ENCODE results near the gene SCYGR5. TPM values are rescaled to one million over a fixed set of nuclear protein-coding genes. Genes with fewer than 3 reads are reported as not detected.

Gene SCYGR5
- total and polyA plus RNA-seq, 2 donors (not counting 3 experiments of a cell fraction or from before 2014, with no cell fraction given) = not detected

DNA sequence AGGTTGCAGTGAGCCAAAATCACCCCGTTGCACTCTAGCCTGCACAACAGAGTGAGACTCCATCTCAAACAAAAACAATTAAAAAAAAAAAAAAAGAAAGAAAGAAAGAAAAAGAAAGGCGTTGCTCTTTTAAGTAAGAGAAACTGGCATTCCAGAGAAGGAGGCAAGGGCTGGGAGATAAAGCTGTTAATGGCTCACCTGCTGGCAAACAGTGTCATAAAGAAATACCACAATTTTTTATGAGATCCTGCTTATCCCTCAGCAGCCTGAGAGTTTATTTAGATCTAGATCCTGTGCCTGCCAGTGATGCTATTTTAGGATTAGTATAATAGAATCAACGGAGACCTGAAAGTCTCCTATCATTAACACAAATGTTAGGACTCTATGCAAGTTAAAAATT lies 35.0 kb downstream of the SCYGR5 start:
- Histone ChIP-seq H4K20me1 (replicated peaks; ENCODE audit: control insufficient read depth, extremely low read depth, insufficient read depth, low read length) (no peaks in the 10 kb centered on the region), H3K27ac (ENCODE audit: insufficient read depth, low read depth, low read length) (no peak overlapping the region), H3K9ac (replicated peaks; ENCODE audit: extremely low read depth, insufficient read depth, low read length) (no peak overlapping the region), H3K4me2 (ENCODE audit: insufficient read depth, low read length) (no peak overlapping the region), H3K79me2 (ENCODE audit: control insufficient read depth, insufficient read depth, low read length) (no peaks in the 10 kb centered on the region), H2AFZ (ENCODE audit: low read depth, low read length) (no peak overlapping the region), H3K4me3 (replicated peaks in 1 of 3; ENCODE audit: insufficient read depth in 1 of 3, low read depth in 1 of 3, low read length in 3 of 3) (no peak overlapping the region), H3K36me3 (ENCODE audit: control insufficient read depth in 2 of 2, extremely low read depth in 1 of 2, insufficient read depth in 2 of 2, low read length in 2 of 2) (no peaks in the 10 kb centered on the region), H3K27me3 (ENCODE audit: control insufficient read depth in 2 of 2, insufficient read depth in 2 of 2, low read length in 2 of 2) (no peaks in the 10 kb centered on the region), H3K9me1 (replicated peaks; ENCODE audit: control insufficient read depth, extremely low read depth, insufficient read depth, low read length) (no peaks in the 10 kb centered on the region), H3K9me3 (replicated peaks; ENCODE audit: control insufficient read depth, insufficient read depth, low read length) (no peaks in the 10 kb centered on the region), H3K4me1 (ENCODE audit: control insufficient read depth, extremely low read depth, insufficient read depth, low read length) (no peaks in the 10 kb centered on the region)
- ChIA-PET CTCF (no interaction called here), POLR2A (no interaction called here)
- DNase-seq (ENCODE audit: low read depth, low spot score) (no peak), FAIRE-seq (no peak)
- TF ChIP-seq MYC (IDR thresholded peaks at IDR 0.05; ENCODE audit: low read depth, low read length) = no peak
- TF ChIP-seq, protein P1, sequence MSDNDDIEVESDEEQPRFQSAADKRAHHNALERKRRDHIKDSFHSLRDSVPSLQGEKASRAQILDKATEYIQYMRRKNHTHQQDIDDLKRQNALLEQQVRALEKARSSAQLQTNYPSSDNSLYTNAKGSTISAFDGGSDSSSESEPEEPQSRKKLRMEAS (IDR thresholded peaks at IDR 0.05; ENCODE audit: insufficient read depth, insufficient read length) = no peak
- TF ChIP-seq, protein P2, sequence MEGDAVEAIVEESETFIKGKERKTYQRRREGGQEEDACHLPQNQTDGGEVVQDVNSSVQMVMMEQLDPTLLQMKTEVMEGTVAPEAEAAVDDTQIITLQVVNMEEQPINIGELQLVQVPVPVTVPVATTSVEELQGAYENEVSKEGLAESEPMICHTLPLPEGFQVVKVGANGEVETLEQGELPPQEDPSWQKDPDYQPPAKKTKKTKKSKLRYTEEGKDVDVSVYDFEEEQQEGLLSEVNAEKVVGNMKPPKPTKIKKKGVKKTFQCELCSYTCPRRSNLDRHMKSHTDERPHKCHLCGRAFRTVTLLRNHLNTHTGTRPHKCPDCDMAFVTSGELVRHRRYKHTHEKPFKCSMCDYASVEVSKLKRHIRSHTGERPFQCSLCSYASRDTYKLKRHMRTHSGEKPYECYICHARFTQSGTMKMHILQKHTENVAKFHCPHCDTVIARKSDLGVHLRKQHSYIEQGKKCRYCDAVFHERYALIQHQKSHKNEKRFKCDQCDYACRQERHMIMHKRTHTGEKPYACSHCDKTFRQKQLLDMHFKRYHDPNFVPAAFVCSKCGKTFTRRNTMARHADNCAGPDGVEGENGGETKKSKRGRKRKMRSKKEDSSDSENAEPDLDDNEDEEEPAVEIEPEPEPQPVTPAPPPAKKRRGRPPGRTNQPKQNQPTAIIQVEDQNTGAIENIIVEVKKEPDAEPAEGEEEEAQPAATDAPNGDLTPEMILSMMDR (IDR thresholded peaks at IDR 0.05; ENCODE audit: extremely low read depth in 1 of 2, insufficient read depth in 1 of 2, low read depth in 1 of 2, low read length in 2 of 2) = no peak
- no peak for TF ChIP-seq POLR2AphosphoS5 (IDR thresholded peaks at IDR 0.05; ENCODE audit: insufficient read depth, low read depth, low read length)
- no peak for TF ChIP-seq JUN (IDR thresholded peaks at IDR 0.05; ENCODE audit: borderline replicate concordance, insufficient read depth, insufficient read length, low read depth)
- no peak for TF ChIP-seq EZH2 (IDR thresholded peaks at IDR 0.05; ENCODE audit: borderline replicate concordance, low read depth, low read length, severe bottlenecking)
- no peak for TF ChIP-seq FOS (IDR thresholded peaks at IDR 0.05; ENCODE audit: borderline replicate concordance, insufficient read depth, low read length)
- TF ChIP-seq POLR2A (IDR thresholded peaks at IDR 0.05; ENCODE audit: low read depth, low read length) = no peak
- no peak for TF ChIP-seq GATA2 (IDR thresholded peaks at IDR 0.05; ENCODE audit: insufficient read depth, insufficient read length, low read depth, low read length)
- dilution Hi-C loops (cut with MboI; ENCODE audit: extremely low pct_ligation_motif_present, low sequenced_read_pairs) (no loop called here), intact Hi-C loops (cut with micrococcal nuclease) (no loop called here)
- BruUV-seq (replicated peaks) = no TSS peak
